Activated naive CD4-positive, alpha-beta T cell treated with anti-CD3 and anti-CD28 coated beads, Interleukin-2, amount 50 U/mL, for 16 hours (primary cell): Measurements from ENCODE around the gene OR8I2.
"Not testable (repeated sequence)": the region's sequence is repeated elsewhere in the genome, so short reads cannot be mapped to it uniquely, and the experiment has no call there.

Source experiments
- DNase-seq: peaks from one replicate; pipeline ENCODE4 v3.0.0-alpha.2; 2020

The OR8I2 gene

GRCh38 chr11:56093008-56093407 lies at the start of gene OR8I2:
OR8I2 (plus strand) TSS chr11:56093308; CDS start chr11:56093308, 0 bp downstream.
- DNase-seq = no peak

- DNase-seq = no peak
Measured at GRCh38 chr11:56045538-56045937, 47.6 kb upstream of the OR8I2 start.

GRCh38 chr11:56048480-56048879 lies 44.6 kb upstream of the OR8I2 start:
- no peak for DNase-seq

- no peak for DNase-seq
Measured at GRCh38 chr11:56049487-56049886, 43.6 kb upstream of the OR8I2 start.

GRCh38 chr11:56056366-56056765 lies 36.7 kb upstream of the OR8I2 start:
- DNase-seq = not testable (repeated sequence)

- not testable (repeated sequence) for DNase-seq
Measured at GRCh38 chr11:56057661-56058237, 35.4 kb upstream of the OR8I2 start.

- not testable (repeated sequence) for DNase-seq
Measured at GRCh38 chr11:56058260-56058780, 34.8 kb upstream of the OR8I2 start.

GRCh38 chr11:56066980-56067379 lies 26.1 kb upstream of the OR8I2 start:
- no peak for DNase-seq

GRCh38 chr11:56089697-56090096 lies 3.4 kb upstream of the OR8I2 start:
- no peak for DNase-seq

GRCh38 chr11:56103210-56103737 lies 10.2 kb downstream of the OR8I2 start, which contains the start of gene OR8H2:
OR8H2 (plus strand) TSS chr11:56103687; CDS start chr11:56105043, 1,356 bp downstream.
- DNase-seq = no peak

- no peak for DNase-seq
Measured at GRCh38 chr11:56122073-56122472, 29.0 kb downstream of the OR8I2 start, which contains the start of gene OR8H3. OR8H3 (plus strand) TSS chr11:56122373; CDS start chr11:56122373, 0 bp downstream.

GRCh38 chr11:56140151-56140661 lies 47.1 kb downstream of the OR8I2 start, which contains the start of gene OR8J3:
OR8J3 (minus strand) TSS chr11:56140201; CDS start chr11:56137718, 2,483 bp downstream.
- DNase-seq = no peak

GRCh38 chr11:56143681-56144080 lies 50.6 kb downstream of the OR8I2 start:
- not testable (repeated sequence) for DNase-seq
